Measurements from ENCODE around the gene MICAL2. TPM values are rescaled to one million over a fixed set of nuclear protein-coding genes. Genes with fewer than 3 reads are reported as not detected.

Gene MICAL2
- polyA plus RNA-seq, 4 donors = 15.9 to 41.1 (median 25.6) TPM

- no peak overlapping the region for H3K27ac ChIP-seq (ENCODE audit: low read depth in 1 of 3, low read length in 2 of 3)
- no peaks in the 10 kb centered on the region for H3K9me3 ChIP-seq (ENCODE audit: control insufficient read depth in 2 of 2, insufficient read depth in 1 of 2, low read depth in 1 of 2, low read length in 1 of 2)
- no peak overlapping the region for H3K4me3 ChIP-seq (ENCODE audit: low read depth in 1 of 3, low read length in 3 of 3)
- FAIRE-seq (no peak), DNase-seq (no peak)
- H3K4me1 ChIP-seq (ENCODE audit: control insufficient read depth in 3 of 3, insufficient read depth in 2 of 3, low read depth in 1 of 3, low read length in 2 of 3) = no peaks in the 10 kb centered on the region
- H3K27me3 ChIP-seq (ENCODE audit: control insufficient read depth in 3 of 3, insufficient read depth in 3 of 3, low read length in 3 of 3) = no peaks in the 10 kb centered on the region
- whole genome bisulfite sequencing, 3 donors = 97 to 100% (median 100%) methylated on average over 1 of the region's 1 CpG
- peaks cover 0 to 3% (median 2%) of the 10 kb centered on the region in 3 donors for H3K36me3 ChIP-seq (ENCODE audit: control insufficient read depth in 3 of 3, insufficient read depth in 2 of 3, low read depth in 1 of 3, low read length in 3 of 3)
Measured at GRCh38 chr11:12292766-12293165, 182.4 kb downstream of the MICAL2 start.

GRCh38 chr11:12293486-12293885, 183.1 kb downstream of the MICAL2 start:
- FAIRE-seq (no peak), DNase-seq (no peak)
- WGBS, 3 donors = 90 to 93% (median 90%) methylated on average over 6 of the region's 6 CpGs
- no peaks in the 10 kb centered on the region for H3K9me3 ChIP-seq (ENCODE audit: control insufficient read depth in 2 of 2, insufficient read depth in 1 of 2, low read depth in 1 of 2, low read length in 1 of 2)
- no peaks in the 10 kb centered on the region for H3K4me1 ChIP-seq (ENCODE audit: control insufficient read depth in 3 of 3, insufficient read depth in 2 of 3, low read depth in 1 of 3, low read length in 2 of 3)
- H3K27ac ChIP-seq (ENCODE audit: low read depth in 1 of 3, low read length in 2 of 3) = no peak overlapping the region
- H3K27me3 ChIP-seq (ENCODE audit: control insufficient read depth in 3 of 3, insufficient read depth in 3 of 3, low read length in 3 of 3) = no peaks in the 10 kb centered on the region
- H3K36me3 ChIP-seq (ENCODE audit: control insufficient read depth in 3 of 3, insufficient read depth in 2 of 3, low read depth in 1 of 3, low read length in 3 of 3) = peaks cover 0 to 2% (median 0%) of the 10 kb centered on the region in 3 donors
- H3K4me3 ChIP-seq (ENCODE audit: low read depth in 1 of 3, low read length in 3 of 3) = no peak overlapping the region

GRCh38 chr11:12294613-12295012, 184.2 kb downstream of the MICAL2 start:
- Histone ChIP-seq H3K4me1 (ENCODE audit: control insufficient read depth in 3 of 3, insufficient read depth in 2 of 3, low read depth in 1 of 3, low read length in 2 of 3) (no peaks in the 10 kb centered on the region), H3K36me3 (ENCODE audit: control insufficient read depth in 3 of 3, insufficient read depth in 2 of 3, low read depth in 1 of 3, low read length in 3 of 3) (peaks cover 0 to 2% (median 0%) of the 10 kb centered on the region in 3 donors), H3K27ac (ENCODE audit: low read depth in 1 of 3, low read length in 2 of 3) (no peak overlapping the region), H3K27me3 (ENCODE audit: control insufficient read depth in 3 of 3, insufficient read depth in 3 of 3, low read length in 3 of 3) (no peaks in the 10 kb centered on the region), H3K4me3 (ENCODE audit: low read depth in 1 of 3, low read length in 3 of 3) (no peak overlapping the region), H3K9me3 (ENCODE audit: control insufficient read depth in 2 of 2, insufficient read depth in 1 of 2, low read depth in 1 of 2, low read length in 1 of 2) (no peaks in the 10 kb centered on the region)
- no peak for FAIRE-seq
- WGBS, 3 donors = 85 to 93% (median 90%) methylated on average over 4 to 5 of the region's 5 CpGs
- no peak for DNase-seq

GRCh38 chr11:12295943-12296342, 185.6 kb downstream of the MICAL2 start:
- FAIRE-seq = no peak
- H3K4me3 ChIP-seq (ENCODE audit: low read depth in 1 of 3, low read length in 3 of 3) = no peak overlapping the region
- WGBS, 3 donors = 82 to 90% (median 87%) methylated on average over 2 of the region's 2 CpGs

GRCh38 chr11:12298610-12299009, 188.2 kb downstream of the MICAL2 start:
- H3K9me3 ChIP-seq (ENCODE audit: control insufficient read depth in 2 of 2, insufficient read depth in 1 of 2, low read depth in 1 of 2, low read length in 1 of 2) = no peaks in the 10 kb centered on the region
- H3K27me3 ChIP-seq (ENCODE audit: control insufficient read depth in 3 of 3, insufficient read depth in 3 of 3, low read length in 3 of 3) = no peaks in the 10 kb centered on the region
- no peak for DNase-seq
- no peak overlapping the region for H3K4me3 ChIP-seq (ENCODE audit: low read depth in 1 of 3, low read length in 3 of 3)
- no peaks in the 10 kb centered on the region for H3K4me1 ChIP-seq (ENCODE audit: control insufficient read depth in 3 of 3, insufficient read depth in 2 of 3, low read depth in 1 of 3, low read length in 2 of 3)
- no peak for FAIRE-seq
- H3K27ac ChIP-seq (ENCODE audit: low read depth in 1 of 3, low read length in 2 of 3) = no peak overlapping the region
- WGBS, 3 donors = 87 to 93% (median 89%) methylated on average over 3 of the region's 3 CpGs
- peaks cover 0 to 6% (median 0%) of the 10 kb centered on the region in 3 donors for H3K36me3 ChIP-seq (ENCODE audit: control insufficient read depth in 3 of 3, insufficient read depth in 2 of 3, low read depth in 1 of 3, low read length in 3 of 3)

More at GRCh38 chr11:12295943-12296342, 185.6 kb downstream of the MICAL2 start:
- Histone ChIP-seq H3K27ac (ENCODE audit: low read depth in 1 of 3, low read length in 2 of 3) (no peak overlapping the region), H3K4me1 (ENCODE audit: control insufficient read depth in 3 of 3, insufficient read depth in 2 of 3, low read depth in 1 of 3, low read length in 2 of 3) (no peaks in the 10 kb centered on the region), H3K27me3 (ENCODE audit: control insufficient read depth in 3 of 3, insufficient read depth in 3 of 3, low read length in 3 of 3) (no peaks in the 10 kb centered on the region), H3K9me3 (ENCODE audit: control insufficient read depth in 2 of 2, insufficient read depth in 1 of 2, low read depth in 1 of 2, low read length in 1 of 2) (no peaks in the 10 kb centered on the region), H3K36me3 (ENCODE audit: control insufficient read depth in 3 of 3, insufficient read depth in 2 of 3, low read depth in 1 of 3, low read length in 3 of 3) (peaks cover 0 to 6% (median 0%) of the 10 kb centered on the region in 3 donors)
- no peak for DNase-seq

- H3K27ac ChIP-seq (ENCODE audit: low read depth in 1 of 3, low read length in 2 of 3) = no peak overlapping the region
- no peak for FAIRE-seq
- H3K27me3 ChIP-seq (ENCODE audit: control insufficient read depth in 3 of 3, insufficient read depth in 3 of 3, low read length in 3 of 3) = no peaks in the 10 kb centered on the region
- no peaks in the 10 kb centered on the region for H3K9me3 ChIP-seq (ENCODE audit: control insufficient read depth in 2 of 2, insufficient read depth in 1 of 2, low read depth in 1 of 2, low read length in 1 of 2)
- H3K36me3 ChIP-seq (ENCODE audit: control insufficient read depth in 3 of 3, insufficient read depth in 2 of 3, low read depth in 1 of 3, low read length in 3 of 3) = peaks cover 0 to 3% (median 0%) of the 10 kb centered on the region in 3 donors
- no peak overlapping the region for H3K4me3 ChIP-seq (ENCODE audit: low read depth in 1 of 3, low read length in 3 of 3)
- 90 to 91% (median 91%) methylated on average over 3 of the region's 3 CpGs for WGBS, 3 donors
- H3K4me1 ChIP-seq (ENCODE audit: control insufficient read depth in 3 of 3, insufficient read depth in 2 of 3, low read depth in 1 of 3, low read length in 2 of 3) = no peaks in the 10 kb centered on the region
- DNase-seq = no peak
Measured at GRCh38 chr11:12301379-12301778, 191.0 kb downstream of the MICAL2 start.

- WGBS, 3 donors = 21 to 54% (median 37%) methylated on average over 2 of the region's 2 CpGs
- no peak for FAIRE-seq
- Histone ChIP-seq H3K4me3 (ENCODE audit: low read depth in 1 of 3, low read length in 3 of 3) (no peak overlapping the region), H3K9me3 (ENCODE audit: control insufficient read depth in 2 of 2, insufficient read depth in 1 of 2, low read depth in 1 of 2, low read length in 1 of 2) (no peaks in the 10 kb centered on the region), H3K27me3 (ENCODE audit: control insufficient read depth in 3 of 3, insufficient read depth in 3 of 3, low read length in 3 of 3) (no peaks in the 10 kb centered on the region), H3K27ac (ENCODE audit: low read depth in 1 of 3, low read length in 2 of 3) (no peak overlapping the region), H3K4me1 (ENCODE audit: control insufficient read depth in 3 of 3, insufficient read depth in 2 of 3, low read depth in 1 of 3, low read length in 2 of 3) (no peaks in the 10 kb centered on the region), H3K36me3 (ENCODE audit: control insufficient read depth in 3 of 3, insufficient read depth in 2 of 3, low read depth in 1 of 3, low read length in 3 of 3) (peaks cover 0 to 3% (median 0%) of the 10 kb centered on the region in 3 donors)
- no peak for DNase-seq
Measured at GRCh38 chr11:12303421-12304149, 193.2 kb downstream of the MICAL2 start.

- H3K9me3 ChIP-seq (ENCODE audit: control insufficient read depth in 2 of 2, insufficient read depth in 1 of 2, low read depth in 1 of 2, low read length in 1 of 2) = no peaks in the 10 kb centered on the region
- no peaks in the 10 kb centered on the region for H3K27me3 ChIP-seq (ENCODE audit: control insufficient read depth in 3 of 3, insufficient read depth in 3 of 3, low read length in 3 of 3)
- no peak overlapping the region for H3K27ac ChIP-seq (ENCODE audit: low read depth in 1 of 3, low read length in 2 of 3)
- WGBS, 3 donors = 96 to 98% (median 98%) methylated on average over 2 of the region's 2 CpGs
- no peaks in the 10 kb centered on the region for H3K36me3 ChIP-seq (ENCODE audit: control insufficient read depth in 3 of 3, insufficient read depth in 2 of 3, low read depth in 1 of 3, low read length in 3 of 3)
- H3K4me3 ChIP-seq (ENCODE audit: low read depth in 1 of 3, low read length in 3 of 3) = no peak overlapping the region
- no peak for FAIRE-seq
- DNase-seq = no peak
- H3K4me1 ChIP-seq (ENCODE audit: control insufficient read depth in 3 of 3, insufficient read depth in 2 of 3, low read depth in 1 of 3, low read length in 2 of 3) = no peaks in the 10 kb centered on the region
Measured at GRCh38 chr11:12306830-12307229, 196.4 kb downstream of the MICAL2 start.

GRCh38 chr11:12312132-12312531, 201.7 kb downstream of the MICAL2 start:
- H3K9me3 ChIP-seq (ENCODE audit: control insufficient read depth in 2 of 2, insufficient read depth in 1 of 2, low read depth in 1 of 2, low read length in 1 of 2) = peaks cover 0 to 3% of the 10 kb centered on the region in 2 donors
- no peak for DNase-seq
- no peaks in the 10 kb centered on the region for H3K36me3 ChIP-seq (ENCODE audit: control insufficient read depth in 3 of 3, insufficient read depth in 2 of 3, low read depth in 1 of 3, low read length in 3 of 3)
- no peak overlapping the region for H3K4me3 ChIP-seq (ENCODE audit: low read depth in 1 of 3, low read length in 3 of 3)
- H3K27me3 ChIP-seq (ENCODE audit: control insufficient read depth in 3 of 3, insufficient read depth in 3 of 3, low read length in 3 of 3) = no peaks in the 10 kb centered on the region
- 85 to 93% (median 92%) methylated on average over 4 of the region's 4 CpGs for WGBS, 3 donors
- no peak for FAIRE-seq
- H3K4me1 ChIP-seq (ENCODE audit: control insufficient read depth in 3 of 3, insufficient read depth in 2 of 3, low read depth in 1 of 3, low read length in 2 of 3) = no peaks in the 10 kb centered on the region
- H3K27ac ChIP-seq (ENCODE audit: low read depth in 1 of 3, low read length in 2 of 3) = no peak overlapping the region
